ENCODE measurements around the gene KCNJ6.

DNA sequence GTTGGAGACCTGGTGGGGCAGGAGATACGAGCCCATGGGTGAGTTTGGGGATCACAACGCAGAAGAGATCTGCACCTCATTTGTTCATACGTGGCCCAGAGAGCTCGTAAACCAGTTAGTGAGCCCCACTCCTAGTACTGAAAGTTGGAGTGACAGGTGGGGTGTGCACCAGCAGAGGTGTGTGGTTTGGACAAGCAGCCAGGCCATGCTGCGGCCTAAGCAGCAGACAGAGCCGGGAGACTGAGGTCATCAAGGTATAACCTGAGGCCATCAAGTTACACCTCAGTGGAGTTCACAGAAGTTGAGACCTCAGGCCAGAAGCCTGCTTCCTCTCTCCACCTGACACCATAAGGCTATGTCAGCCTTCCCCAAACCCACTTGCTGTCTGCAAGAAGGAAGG, 27.6 kb downstream of the KCNJ6 start:
- TF ChIP-seq EZH2phosphoT487 (IDR thresholded peaks at IDR 0.05; ENCODE audit: borderline replicate concordance, low read depth): no peak
- TF ChIP-seq TCF12 (IDR thresholded peaks at IDR 0.05): no peak
- TF ChIP-seq TAF1 (IDR thresholded peaks at IDR 0.05; ENCODE audit: borderline replicate concordance, low read depth, low read length): no peak
- TF ChIP-seq, protein P1, sequence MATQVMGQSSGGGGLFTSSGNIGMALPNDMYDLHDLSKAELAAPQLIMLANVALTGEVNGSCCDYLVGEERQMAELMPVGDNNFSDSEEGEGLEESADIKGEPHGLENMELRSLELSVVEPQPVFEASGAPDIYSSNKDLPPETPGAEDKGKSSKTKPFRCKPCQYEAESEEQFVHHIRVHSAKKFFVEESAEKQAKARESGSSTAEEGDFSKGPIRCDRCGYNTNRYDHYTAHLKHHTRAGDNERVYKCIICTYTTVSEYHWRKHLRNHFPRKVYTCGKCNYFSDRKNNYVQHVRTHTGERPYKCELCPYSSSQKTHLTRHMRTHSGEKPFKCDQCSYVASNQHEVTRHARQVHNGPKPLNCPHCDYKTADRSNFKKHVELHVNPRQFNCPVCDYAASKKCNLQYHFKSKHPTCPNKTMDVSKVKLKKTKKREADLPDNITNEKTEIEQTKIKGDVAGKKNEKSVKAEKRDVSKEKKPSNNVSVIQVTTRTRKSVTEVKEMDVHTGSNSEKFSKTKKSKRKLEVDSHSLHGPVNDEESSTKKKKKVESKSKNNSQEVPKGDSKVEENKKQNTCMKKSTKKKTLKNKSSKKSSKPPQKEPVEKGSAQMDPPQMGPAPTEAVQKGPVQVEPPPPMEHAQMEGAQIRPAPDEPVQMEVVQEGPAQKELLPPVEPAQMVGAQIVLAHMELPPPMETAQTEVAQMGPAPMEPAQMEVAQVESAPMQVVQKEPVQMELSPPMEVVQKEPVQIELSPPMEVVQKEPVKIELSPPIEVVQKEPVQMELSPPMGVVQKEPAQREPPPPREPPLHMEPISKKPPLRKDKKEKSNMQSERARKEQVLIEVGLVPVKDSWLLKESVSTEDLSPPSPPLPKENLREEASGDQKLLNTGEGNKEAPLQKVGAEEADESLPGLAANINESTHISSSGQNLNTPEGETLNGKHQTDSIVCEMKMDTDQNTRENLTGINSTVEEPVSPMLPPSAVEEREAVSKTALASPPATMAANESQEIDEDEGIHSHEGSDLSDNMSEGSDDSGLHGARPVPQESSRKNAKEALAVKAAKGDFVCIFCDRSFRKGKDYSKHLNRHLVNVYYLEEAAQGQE (IDR thresholded peaks at IDR 0.05; ENCODE audit: low read depth, low read length): no peak
- TF ChIP-seq MEF2A (IDR thresholded peaks at IDR 0.05; ENCODE audit: borderline replicate concordance, low read depth): no peak
- TF ChIP-seq, protein P2, sequence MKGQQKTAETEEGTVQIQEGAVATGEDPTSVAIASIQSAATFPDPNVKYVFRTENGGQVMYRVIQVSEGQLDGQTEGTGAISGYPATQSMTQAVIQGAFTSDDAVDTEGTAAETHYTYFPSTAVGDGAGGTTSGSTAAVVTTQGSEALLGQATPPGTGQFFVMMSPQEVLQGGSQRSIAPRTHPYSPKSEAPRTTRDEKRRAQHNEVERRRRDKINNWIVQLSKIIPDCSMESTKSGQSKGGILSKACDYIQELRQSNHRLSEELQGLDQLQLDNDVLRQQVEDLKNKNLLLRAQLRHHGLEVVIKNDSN (IDR thresholded peaks at IDR 0.05; ENCODE audit: borderline replicate concordance, low read depth): no peak
- TF ChIP-seq, protein P3, sequence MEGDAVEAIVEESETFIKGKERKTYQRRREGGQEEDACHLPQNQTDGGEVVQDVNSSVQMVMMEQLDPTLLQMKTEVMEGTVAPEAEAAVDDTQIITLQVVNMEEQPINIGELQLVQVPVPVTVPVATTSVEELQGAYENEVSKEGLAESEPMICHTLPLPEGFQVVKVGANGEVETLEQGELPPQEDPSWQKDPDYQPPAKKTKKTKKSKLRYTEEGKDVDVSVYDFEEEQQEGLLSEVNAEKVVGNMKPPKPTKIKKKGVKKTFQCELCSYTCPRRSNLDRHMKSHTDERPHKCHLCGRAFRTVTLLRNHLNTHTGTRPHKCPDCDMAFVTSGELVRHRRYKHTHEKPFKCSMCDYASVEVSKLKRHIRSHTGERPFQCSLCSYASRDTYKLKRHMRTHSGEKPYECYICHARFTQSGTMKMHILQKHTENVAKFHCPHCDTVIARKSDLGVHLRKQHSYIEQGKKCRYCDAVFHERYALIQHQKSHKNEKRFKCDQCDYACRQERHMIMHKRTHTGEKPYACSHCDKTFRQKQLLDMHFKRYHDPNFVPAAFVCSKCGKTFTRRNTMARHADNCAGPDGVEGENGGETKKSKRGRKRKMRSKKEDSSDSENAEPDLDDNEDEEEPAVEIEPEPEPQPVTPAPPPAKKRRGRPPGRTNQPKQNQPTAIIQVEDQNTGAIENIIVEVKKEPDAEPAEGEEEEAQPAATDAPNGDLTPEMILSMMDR (IDR thresholded peaks at IDR 0.05): no peak
- TF ChIP-seq, protein P4, sequence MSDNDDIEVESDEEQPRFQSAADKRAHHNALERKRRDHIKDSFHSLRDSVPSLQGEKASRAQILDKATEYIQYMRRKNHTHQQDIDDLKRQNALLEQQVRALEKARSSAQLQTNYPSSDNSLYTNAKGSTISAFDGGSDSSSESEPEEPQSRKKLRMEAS (IDR thresholded peaks at IDR 0.05; ENCODE audit: low read depth): no peak
- TF ChIP-seq GABPA (IDR thresholded peaks at IDR 0.05; ENCODE audit: low read depth): no peak
- TF ChIP-seq RAD21 (IDR thresholded peaks at IDR 0.05; ENCODE audit: low read length): no peak
- no peak for TF ChIP-seq FOSL2 (IDR thresholded peaks at IDR 0.05; ENCODE audit: borderline replicate concordance, low read depth)
- no peak for TF ChIP-seq FOXM1 (IDR thresholded peaks at IDR 0.05; ENCODE audit: low read depth)
